SK-N-MC (cell line): ENCODE data around the gene MED23.

Experiments
- EZH2 ChIP-seq: fragments of 200-600 bp; sonication (generic); IDR thresholded peaks from one replicate; pipeline ENCODE4 v1.6.1; 2017; ENCODE audit warnings: antibody characterized with exemption
- POLR2AphosphoS5 ChIP-seq: IDR thresholded peaks from 2 replicates; pipeline ENCODE4 v1.6.1; 2012; ENCODE audit warnings: mild to moderate bottlenecking, low read depth, low read length, borderline replicate concordance

GRCh38 chr6:131555992-131556391 is 72.0 kb downstream of the MED23 start:
- TF ChIP-seq EZH2 (no peak), POLR2AphosphoS5 (no peak)
